SK-N-SH treated with all-trans-retinoic acid at 6 μM for 48 hours (cell line): ENCODE data around the gene SIGLEC5.

Source experiments
- GLIS3 ChIP-seq: fragments of 250-450 bp; sonication (Bioruptor Pico); IDR thresholded peaks from 2 replicates; pipeline ENCODE4 v1.5.0; 2020; ENCODE audit warnings: mild to moderate bottlenecking, moderate library complexity
- ISL1 ChIP-seq: fragments of 250-450 bp; sonication (Bioruptor Pico); IDR thresholded peaks from 2 replicates; pipeline ENCODE4 v2.1.2; 2022; ENCODE audit warnings: mild to moderate bottlenecking, moderate library complexity
- OSR1 ChIP-seq: fragments of 250-450 bp; sonication (Bioruptor Pico); IDR thresholded peaks from 2 replicates; pipeline ENCODE4 v1.8.0; 2022; ENCODE audit warnings: moderate library complexity, mild to moderate bottlenecking, inconsistent platforms

- TF ChIP-seq GLIS3 (CRISPR knock-in tag) (no peak), ISL1 (CRISPR knock-in tag) (no peak), OSR1 (CRISPR knock-in tag) (no peak)
Observed at GRCh38 chr19:51627491-51628138, 2.6 kb downstream of the SIGLEC5 start.
